Measurements from ENCODE around the gene OBSCN. TPM values are rescaled to one million over a fixed set of nuclear protein-coding genes. Genes with fewer than 3 reads are reported as not detected.

The OBSCN gene
- total RNA-seq, 1 donor from 2014 or later: 23.1 TPM

DNA sequence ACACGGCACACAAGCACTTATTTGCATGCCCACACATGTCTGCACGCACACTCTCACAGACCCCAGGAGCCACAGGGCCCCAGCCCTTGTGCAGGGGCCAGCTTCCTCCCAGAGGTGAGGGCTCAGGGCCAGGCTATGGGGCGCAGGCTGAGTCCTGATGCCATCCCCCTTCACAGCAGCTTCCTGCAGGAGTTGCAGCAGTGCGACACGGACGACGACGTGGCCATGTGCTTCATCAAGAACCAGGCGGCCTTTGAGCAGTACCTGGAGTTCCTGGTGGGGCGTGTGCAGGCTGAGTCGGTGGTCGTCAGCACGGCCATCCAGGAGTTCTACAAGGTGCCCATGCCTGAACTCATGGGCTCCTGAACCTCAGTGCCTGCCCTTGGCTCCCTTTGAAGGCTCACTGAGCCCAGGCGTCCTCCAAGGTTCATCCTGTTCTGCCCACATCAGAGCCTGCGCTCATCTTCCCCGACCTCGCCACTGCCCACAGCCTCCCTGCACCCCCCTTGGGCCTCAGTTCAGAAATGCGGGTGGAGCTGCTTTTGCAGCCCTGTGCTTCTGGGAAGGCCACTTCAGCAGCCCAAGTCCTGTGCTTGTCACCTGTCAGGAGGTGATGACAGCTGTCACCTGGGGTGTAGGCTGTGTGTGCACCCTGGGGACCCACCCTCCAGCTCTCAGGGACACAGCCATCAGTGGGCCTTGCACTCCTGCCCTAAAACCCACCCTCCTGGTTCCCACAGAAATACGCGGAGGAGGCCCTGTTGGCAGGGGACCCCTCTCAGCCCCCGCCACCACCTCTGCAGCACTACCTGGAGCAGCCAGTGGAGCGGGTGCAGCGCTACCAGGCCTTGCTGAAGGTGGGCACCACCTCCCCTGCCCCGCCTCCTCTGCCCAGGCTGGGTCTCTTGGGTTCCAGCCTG lies 132.2 kb downstream of the OBSCN start:
- DNase-seq (ENCODE audit: low spot score): no peak

DNA sequence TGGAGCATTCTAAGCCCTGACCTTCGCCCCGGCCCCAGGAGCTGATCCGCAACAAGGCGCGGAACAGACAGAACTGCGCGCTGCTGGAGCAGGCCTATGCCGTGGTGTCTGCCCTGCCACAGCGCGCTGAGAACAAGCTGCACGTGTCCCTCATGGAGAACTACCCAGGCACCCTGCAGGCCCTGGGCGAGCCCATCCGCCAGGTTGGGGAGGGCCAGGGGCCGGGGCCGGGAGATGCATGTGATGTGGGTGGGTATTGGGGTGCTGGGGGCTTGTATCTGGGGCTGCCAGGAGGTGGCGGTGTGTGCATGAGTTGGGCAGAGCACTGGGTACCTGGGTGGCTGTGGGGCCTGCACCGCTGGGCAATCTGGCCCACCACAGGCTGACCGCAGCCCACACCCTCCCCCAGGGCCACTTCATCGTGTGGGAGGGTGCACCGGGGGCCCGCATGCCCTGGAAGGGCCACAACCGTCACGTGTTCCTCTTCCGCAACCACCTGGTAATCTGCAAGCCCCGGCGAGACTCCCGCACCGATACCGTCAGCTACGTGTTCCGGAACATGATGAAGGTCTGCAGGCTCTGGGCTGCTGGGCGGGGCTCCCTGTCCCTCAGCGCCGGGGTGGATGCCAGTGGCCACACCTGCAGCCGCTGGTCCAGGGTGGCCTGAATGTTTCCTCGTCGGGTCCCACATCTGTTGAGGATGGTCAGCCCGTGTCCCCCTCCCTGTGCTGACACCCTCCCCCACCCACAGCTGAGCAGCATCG lies 133.0 kb downstream of the OBSCN start:
- DNase-seq (ENCODE audit: low spot score): no peak

DNA sequence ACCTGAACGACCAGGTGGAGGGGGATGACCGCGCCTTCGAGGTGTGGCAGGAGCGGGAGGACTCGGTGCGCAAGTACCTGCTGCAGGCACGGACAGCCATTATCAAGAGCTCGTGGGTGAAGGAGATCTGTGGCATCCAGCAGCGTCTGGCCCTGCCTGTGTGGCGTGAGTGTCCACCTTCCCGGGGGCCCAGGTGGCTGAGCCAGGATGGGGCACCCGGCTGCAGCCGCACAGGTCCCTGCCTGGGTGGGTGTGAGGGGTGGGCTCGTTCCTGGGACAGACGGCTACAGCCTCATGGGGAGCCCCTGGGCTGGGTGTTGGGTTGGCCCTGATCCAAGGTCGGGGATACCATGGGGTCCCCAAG lies 133.6 kb downstream of the OBSCN start:
- no peak for DNase-seq (ENCODE audit: low spot score)

DNA sequence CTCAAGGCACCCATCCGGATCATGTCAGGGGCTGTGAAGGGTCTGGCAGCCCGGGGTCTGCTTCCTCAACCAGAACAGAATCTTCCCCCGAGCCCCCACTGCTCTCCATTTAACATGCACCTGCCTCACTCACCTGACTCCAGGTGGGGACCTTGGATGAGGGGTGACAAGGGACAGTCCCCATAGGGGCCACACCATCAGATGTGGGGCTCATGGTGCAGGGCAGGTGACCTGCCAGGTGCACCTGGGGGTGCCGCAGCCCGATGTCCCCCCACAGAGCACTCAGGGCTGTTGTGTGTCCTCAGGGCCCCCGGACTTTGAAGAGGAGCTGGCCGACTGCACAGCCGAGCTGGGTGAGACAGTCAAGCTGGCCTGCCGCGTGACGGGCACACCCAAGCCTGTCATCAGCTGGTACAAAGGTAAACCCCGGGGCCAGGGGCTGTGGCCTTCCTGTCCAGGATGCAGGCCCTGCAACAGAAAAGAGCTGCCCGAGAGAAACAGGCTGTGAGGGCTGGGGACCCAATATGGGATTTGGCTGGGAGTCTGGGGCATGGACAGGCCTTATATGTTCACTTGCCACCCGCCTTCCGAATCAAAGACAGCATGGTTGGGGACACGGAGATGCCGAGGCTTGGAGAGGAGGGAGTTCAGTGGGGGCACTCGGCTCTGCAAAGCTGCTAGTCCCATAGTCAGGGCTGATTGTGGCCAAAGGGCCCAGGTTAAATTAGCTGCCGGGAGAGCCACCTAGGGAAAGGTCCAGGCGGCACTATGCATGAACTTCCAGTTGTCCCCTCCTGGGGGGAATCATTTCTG lies 134.2 kb downstream of the OBSCN start:
- DNase-seq (ENCODE audit: low spot score): no peak

DNA sequence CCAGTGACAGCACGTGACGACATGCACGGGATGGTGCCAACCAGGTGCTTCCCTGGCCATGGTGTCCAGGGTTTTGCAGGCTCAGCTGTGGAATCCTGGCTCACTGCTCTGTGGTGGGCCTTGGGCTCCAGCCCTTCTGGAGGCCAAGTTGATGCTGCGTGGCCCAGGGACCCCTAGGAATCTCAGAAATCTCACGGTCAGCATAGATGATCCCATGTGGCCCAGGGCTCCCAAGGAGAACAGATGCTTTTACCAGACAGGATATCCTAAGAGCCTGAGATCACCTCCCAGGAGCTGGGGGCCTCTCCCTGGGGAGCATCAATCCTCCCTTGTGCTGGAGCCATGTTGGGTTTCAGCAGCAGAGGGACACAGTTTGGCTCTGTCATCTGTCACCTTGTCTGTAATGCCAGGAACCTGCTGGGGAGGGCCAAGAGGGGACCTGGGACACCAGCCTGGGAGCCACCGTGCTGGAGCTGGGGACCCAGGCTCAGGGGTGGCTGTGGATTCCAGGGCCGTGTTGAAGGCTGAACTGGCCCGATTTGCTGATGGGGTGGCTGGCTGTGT lies 134.9 kb downstream of the OBSCN start:
- no peak for DNase-seq (ENCODE audit: low spot score)

DNA sequence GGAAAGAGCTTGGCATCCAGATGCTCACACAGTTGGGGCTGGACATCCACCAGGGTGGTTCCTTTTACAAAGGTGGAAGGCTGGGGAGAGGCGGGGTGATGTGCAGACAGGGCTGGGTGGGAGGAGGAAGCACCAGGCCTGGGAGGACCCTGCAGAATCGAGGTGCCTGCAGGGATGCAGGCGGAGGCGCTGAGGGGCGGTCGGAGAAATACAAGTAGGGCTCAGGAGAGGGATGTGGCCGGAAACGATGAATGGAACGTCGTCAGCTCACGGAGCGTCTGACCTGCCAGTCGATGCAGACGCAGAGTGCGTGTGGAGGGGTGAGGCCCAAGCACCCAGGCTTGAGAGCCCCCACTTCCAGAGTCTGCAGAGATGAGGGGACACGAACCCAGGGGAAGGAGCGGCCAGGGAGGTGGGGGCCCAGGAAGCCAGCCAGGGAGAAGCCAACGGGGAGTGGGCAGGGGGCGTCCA lies 135.4 kb downstream of the OBSCN start:
- DNase-seq (ENCODE audit: low spot score): no peak

DNA sequence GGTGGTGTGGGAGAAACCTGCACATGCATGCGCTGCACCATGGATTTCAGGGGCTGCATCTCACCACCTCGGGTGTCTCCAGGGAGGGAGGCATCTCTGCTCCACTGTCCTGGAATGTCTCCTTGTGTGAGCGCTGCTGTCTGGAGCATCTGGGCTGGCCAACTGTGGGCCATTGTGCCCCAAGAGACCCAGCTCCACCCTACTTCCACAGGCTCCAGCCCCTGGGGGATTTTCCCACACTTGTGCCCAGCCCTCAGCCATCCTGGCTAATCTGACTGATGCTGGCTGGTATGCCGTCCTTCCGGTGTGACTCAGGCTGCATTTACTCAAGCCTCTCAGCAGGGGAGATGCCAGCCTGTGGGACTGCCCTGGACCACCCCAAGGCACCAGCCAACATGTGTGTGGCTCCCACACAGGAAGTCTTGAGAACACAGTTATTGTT lies 136.8 kb downstream of the OBSCN start:
- no peak for DNase-seq (ENCODE audit: low spot score)

DNA sequence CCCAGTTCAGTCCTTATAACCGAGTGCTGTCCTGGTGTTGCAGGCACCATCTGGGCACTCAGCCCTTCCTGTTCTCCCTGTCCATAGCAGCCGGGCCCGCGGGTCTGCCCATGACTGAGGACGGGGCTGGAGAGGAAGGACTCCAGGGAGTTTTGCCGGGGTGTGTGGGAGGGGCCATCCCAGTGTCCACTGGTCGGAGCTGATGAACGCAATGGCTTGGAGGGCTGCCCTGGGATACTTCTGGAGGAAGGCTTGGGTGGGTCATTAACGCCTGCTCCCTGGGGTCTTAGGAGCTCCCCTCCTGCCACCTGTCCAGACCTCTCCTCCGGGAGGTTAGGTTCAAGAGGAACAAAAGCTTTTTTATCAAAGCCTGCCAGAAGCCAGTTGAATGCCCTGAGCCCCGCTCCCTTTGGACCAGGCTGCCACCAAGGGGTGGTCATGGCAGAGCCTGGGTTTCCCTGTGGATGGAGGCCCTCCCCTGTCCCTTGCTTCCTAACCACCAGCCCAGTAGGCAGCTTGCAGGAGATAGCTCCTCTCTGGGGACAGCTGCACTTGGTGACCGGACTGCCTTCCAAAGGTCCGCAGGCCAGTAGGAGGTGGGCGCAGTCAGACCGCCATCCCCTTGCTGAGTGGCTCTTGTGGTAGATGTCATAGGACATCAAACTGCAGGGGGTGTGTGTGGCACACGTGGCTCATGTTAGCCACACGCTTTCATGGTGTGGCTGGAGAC lies 137.5 kb downstream of the OBSCN start:
- no peak for DNase-seq (ENCODE audit: low spot score)

DNA sequence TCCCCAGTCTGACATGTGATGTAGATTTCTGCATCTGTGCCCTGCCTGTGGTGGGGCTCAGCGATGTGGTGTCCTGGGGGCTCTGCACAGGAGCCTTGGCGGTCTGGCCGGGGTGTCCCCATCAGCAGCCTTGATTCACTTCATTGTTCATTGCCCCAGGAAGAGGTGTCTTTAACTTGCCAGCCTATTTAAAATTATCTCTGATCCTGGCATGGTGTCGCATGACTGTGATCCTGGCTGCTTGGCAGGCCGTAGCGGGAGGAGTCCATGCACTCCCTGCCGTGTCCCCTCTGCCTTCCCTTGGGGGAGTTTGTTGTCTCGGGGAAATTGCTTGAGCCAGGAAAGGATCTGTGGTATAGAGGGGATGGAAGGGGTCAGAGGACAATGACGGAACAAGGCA lies 138.9 kb downstream of the OBSCN start:
- DNase-seq (ENCODE audit: low spot score): no peak

DNA sequence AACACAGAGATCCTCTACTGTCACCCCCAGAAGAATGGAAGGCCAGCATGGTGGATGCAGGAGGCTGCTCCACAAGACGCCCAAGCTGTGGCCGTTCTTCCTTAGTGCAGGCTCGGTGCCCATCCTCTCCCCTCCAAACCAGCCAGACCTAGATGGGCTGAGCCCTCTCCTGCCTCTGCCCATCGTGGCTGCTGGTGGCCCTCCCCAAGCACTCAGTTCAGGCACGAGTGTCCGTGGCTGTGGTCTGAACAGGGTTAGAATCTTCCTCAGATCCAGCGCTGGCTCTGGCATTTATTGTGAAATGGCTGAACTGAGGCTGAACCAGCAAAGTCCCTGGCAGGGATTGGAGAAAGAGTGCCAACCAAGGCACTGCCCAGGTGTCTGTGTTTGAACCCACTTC lies 139.3 kb downstream of the OBSCN start:
- DNase-seq (ENCODE audit: low spot score): no peak

DNA sequence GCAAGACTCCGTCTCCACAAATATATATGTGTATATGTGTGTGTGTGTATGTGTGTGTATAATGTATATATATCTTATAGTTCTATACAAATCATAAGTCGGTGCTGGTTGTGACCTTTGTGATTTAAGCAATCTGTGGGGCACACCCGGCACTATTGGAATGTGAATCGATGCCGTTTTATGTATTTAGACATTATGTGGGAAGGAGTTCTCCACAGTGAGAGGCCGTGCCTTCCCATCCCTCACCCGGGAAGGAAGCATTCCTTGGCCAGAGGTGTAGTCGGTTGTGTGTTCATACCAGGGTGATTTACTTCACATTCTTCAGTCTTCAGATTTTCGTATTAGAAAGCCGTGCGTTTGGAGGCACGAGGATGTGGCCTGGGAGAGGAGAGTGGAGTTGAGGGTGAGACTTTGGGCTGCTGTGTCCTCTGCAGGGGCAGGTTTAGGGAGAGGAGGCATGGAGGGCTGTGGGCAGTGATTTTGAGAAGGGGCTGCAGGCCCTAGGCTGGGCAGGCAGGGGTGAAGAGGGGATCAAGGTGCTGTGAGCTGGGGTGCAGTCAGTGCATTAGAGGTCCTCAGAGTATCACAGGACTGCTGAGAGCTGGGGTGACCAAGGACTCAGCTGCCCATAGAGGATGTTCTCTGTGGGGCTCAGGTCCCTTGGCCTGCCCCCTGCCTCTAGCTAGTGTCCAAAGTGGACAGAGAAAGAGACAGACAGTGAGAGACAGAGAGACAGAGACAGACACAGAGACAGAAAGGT lies 141.0 kb downstream of the OBSCN start:
- DNase-seq (ENCODE audit: low spot score): no peak

DNA sequence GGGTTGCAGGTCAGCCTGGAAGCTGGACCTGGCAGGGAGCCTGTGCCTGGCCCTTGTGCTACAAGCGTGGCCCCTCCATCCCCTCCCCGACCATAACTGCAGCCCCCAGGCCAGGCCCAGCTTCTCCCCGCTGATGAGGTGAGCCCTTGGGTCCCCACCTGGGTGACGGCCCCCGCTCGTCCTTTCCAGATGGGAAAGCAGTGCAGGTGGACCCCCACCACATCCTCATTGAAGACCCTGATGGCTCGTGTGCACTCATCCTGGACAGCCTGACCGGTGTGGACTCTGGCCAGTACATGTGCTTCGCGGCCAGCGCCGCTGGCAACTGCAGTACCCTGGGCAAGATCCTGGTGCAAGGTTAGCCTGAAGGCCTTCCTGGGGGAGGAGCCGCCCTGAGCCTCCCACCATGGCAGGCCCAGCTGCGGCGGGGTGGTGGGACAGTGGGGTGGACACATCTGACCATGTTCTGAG lies 141.9 kb downstream of the OBSCN start:
- no peak for DNase-seq (ENCODE audit: low spot score)

DNA sequence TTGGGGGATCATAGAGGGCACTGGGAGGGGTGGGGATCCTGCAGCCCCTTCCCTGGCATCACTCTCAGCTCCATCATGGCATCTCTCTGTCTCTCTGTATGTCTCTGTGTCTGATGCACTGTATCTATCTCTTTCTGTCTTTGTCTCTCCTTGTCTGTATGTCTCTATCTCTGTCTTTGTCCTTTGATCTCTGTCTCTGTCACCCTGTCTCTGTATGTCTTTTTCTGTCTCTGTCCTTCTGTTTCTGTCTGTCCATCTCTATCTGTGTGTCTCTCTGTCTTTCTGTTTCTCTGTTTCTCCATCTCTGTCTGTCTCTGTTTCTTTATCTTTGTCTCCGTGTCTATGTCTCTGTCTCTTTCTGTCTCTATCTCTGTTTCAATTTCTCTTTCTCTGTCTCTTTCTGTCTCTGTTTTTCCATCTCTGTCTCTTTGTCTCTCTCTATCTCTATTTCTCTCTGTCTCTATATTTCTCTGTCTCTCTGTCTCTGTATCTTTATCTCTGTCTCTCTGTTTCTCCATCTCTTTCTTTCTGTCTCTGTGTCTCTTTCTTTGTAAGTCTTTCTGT lies 142.4 kb downstream of the OBSCN start:
- DNase-seq (ENCODE audit: low spot score): no peak

DNA sequence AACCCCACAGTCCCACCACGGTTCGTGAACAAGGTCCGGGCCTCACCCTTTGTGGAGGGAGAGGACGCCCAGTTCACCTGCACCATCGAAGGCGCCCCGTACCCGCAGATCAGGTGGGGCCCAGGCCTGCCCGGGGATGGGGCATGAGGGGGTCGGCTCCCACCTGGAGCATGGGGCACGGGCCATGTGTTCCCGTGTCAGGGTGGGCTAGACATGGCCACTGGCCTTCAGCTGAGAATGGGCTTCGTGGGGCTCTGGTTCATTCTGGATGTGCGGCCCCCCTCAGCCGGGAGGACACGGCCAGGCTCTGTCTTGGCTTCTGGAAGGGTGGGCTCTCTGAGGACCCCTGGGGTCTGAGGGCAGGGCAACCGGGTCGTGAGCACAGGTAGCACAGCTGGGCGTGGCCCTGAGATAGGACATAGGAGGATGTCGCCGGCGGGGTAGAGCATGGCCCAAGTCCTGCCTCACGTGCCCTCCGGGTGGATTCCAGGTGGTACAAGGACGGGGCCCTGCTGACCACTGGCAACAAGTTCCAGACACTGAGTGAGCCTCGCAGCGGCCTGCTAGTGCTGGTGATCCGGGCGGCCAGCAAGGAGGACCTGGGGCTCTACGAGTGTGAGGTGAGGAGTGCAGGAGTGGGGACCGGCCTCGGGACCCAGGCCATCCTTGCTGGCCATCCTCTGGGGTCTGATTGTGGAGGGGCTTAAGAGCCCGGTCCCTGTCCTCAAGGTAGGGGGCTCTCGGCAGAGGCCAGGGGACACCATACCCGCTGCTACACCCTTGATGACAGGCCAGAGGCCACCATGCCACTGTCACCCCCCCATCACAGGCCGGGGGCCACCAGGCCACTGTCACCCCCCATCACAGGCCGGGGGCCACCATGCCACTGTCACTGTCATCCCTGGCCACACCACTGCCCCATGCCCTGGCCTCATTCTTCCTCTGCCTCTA lies 143.3 kb downstream of the OBSCN start:
- no peak for DNase-seq (ENCODE audit: low spot score)

DNA sequence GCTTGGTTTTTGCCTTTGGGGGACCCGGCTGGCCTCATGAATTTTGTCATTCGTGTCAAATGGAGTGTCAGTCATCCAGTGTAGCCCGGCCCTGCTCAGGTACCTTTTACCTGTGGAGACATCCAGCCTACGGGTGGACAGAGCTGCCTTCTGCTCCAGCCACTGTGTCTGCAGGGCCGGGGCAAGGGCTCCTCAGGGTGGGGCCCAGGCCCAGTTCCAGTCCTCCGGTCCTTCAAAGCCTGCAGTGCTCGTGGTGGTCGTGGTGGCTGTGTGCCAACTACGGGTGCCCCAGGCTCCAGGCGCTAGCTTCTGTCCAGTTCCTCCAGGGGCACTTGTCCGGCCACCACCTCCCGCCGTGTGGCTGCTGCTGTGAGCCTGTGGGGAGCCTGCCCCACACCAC lies 144.0 kb downstream of the OBSCN start:
- DNase-seq (ENCODE audit: low spot score): no peak

DNA sequence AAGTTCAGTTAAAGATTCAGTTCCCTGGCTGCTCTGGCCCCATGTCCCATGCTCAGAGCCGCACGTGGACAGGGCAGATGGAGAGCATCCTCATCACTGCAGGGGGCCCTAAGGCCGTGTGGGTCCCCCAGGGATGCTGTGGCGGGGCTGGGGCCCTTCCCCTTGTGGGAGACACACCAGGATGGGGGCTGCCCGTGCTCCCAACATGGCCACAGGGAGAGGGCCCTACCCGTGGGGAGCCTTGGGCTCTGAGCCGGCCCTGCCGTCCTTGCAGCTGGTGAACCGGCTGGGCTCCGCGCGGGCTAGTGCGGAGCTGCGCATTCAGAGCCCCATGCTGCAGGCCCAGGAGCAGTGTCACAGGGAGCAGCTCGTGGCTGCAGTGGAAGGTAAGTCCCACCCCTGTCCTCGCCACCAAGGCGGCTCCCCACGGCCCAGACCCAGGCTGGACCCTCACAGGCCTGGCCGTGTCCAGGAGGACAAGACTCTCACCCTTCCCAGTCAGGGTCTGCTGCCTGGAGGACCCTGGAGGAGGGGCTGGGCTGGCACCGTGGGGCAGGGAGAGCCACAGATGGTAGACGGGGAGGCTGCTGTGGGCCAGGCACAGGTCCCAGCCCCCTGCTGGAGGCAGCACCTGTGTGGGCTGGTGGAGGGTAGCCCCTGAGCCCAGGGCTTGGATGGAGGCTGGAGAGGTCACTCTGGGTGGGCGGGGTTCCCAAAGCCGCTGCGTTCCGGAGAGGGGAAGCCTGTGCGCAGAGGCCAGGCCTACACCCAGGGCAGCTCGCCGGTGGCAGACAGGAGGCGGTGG lies 145.0 kb downstream of the OBSCN start:
- DNase-seq (ENCODE audit: low spot score): no peak

DNA sequence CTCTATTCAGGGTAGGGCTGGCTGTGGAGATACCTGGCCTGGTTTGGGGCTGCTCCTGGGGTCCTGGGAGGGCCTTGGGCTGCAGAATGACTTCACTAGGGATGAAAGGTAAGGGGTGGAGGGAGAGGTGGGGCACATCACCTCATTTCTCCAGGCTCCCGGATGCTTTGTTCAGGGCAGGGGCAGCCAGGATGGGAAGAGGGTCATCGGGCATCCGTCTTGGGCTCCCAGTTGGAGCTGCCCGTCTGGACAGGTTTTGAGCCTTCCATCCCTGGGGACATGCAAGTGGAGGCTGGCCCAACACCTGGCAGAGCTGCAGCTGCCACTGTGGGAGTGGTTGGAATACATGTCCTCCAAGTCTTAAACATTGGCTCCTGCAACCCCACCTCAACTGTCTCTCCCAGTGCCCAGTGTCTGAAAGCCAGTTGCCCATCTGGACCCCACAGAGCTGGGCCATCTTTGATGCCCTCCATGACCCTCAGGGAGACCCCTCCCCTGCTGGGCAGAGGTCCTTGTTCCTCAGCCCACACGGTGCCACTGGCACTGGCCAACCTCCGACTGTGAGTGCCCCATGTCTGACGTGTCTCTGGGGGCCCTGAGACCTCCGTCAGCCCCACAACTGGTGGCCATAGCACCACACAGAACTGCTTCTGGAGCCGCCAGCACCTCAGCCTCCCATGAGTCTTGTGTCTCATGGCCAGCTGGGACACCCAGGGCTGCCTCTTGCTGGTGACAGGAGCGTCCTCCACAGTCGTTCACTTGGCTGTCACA lies 145.9 kb downstream of the OBSCN start:
- no peak for DNase-seq (ENCODE audit: low spot score)
